K562 (cell line): Measurements from ENCODE around the gene TULP4. TPM values are rescaled to one million over a fixed set of nuclear protein-coding genes. Genes with fewer than 3 reads are reported as not detected.

Experiments used
- ATAC-seq: fragments of 200-7000 bp; cut with Tn5 transposase; 3 replicates; pipeline ENCODE4 v1.9.1; 2020; ENCODE audit warnings: moderate library complexity
- BruUV-seq: library from RNA; stranded (reverse); fragments of 400-500 nt; replicated peaks from 2 replicates; lab custom pipeline; 2021; lab: Mats Ljungman, UMichigan
- CTCF ChIA-PET: fragments of 300-600 bp; formaldehyde crosslinking; extraction: SDS; loops from one replicate; lab custom pipeline; 2021; ENCODE audit warnings: low intra/inter-chr PET ratio; lab: Yijun Ruan, JAX
- POLR2A ChIA-PET: fragments of 300-600, 350-650 bp; sonication (Branson Sonifier 250); formaldehyde crosslinking; extraction: SDS; loops from one replicate; lab custom pipeline; 2021; ENCODE audit warnings: antibody characterized with exemption, inconsistent platforms; lab: Yijun Ruan, JAX
- DNase-seq, 4 experiments: peaks; one replicate each; pipeline versions ENCODE4 v3.0.0 to v3.0.0-alpha.2; 2011 to 2018; ENCODE audit warnings: low spot score in 3 of 4, mixed read lengths in 3 of 4; ENCODE audit errors: extremely low read depth in 1 of 4
- FAIRE-seq: peaks from 2 replicates; lab custom pipeline; 2011; peaks lifted over from hg19 to GRCh38; lab: Jason Lieb, UNC
- H2AFZ ChIP-seq: 2 replicates; pipeline ENCODE4 v1.6.0; 2011; ENCODE audit warnings: low read depth, low read length, control low read depth, inconsistent platforms
- H3K27ac ChIP-seq: fragments of 200-600 bp; 3 replicates; pipeline ENCODE4 v1.8.0; 2011; ENCODE audit warnings: low read depth, mild to moderate bottlenecking, control low read depth, inconsistent platforms, low read length, moderate library complexity, mixed read lengths; ENCODE audit errors: extremely low read depth
- H3K27me3 ChIP-seq, 2 experiments: fragments of 300-600 bp in 1 of 2; 2 replicates in 1 of 2; 3 replicates in 1 of 2; pipeline versions ENCODE4 v1.6.0 to v1.8.0; 2011; ENCODE audit warnings: inconsistent platforms in 2 of 2, low read length in 2 of 2, mild to moderate bottlenecking in 1 of 2, mixed read lengths in 1 of 2, moderate library complexity in 1 of 2; ENCODE audit not compliant: control insufficient read depth in 2 of 2, insufficient read depth in 2 of 2
- H3K36me3 ChIP-seq: fragments of 300-600 bp; 3 replicates; pipeline ENCODE4 v1.8.0; 2011; ENCODE audit warnings: mild to moderate bottlenecking, low read length, inconsistent platforms; ENCODE audit not compliant: control insufficient read depth, insufficient read depth
- H3K4me1 ChIP-seq, 2 experiments: fragments of 200-600 bp in 1 of 2; replicated peaks in 1 of 2; 2 replicates in 1 of 2; 3 replicates in 1 of 2; pipeline versions ENCODE4 v1.5.1 to v1.8.0; 2011; ENCODE audit warnings: inconsistent platforms in 2 of 2, low read length in 2 of 2, mild to moderate bottlenecking in 1 of 2, mixed read lengths in 1 of 2, moderate library complexity in 1 of 2; ENCODE audit not compliant: control insufficient read depth in 2 of 2, insufficient read depth in 2 of 2
- H3K4me2 ChIP-seq: 2 replicates; pipeline ENCODE4 v1.6.1; 2011; ENCODE audit warnings: low read length, control low read depth, inconsistent platforms, mixed read lengths; ENCODE audit not compliant: insufficient read depth
- H3K4me3 ChIP-seq: fragments of 200-600 bp; sonication (generic), shearing (Covaris generic); 2 replicates; pipeline ENCODE4 v1.5.1; 2016; ENCODE audit warnings: control low read depth, inconsistent platforms
- H3K79me2 ChIP-seq: fragments of 200-600 bp; 3 replicates; pipeline ENCODE4 v1.8.0; 2011; ENCODE audit warnings: low read length, inconsistent platforms; ENCODE audit not compliant: control insufficient read depth, insufficient read depth
- H3K9ac ChIP-seq, 2 experiments: 2 replicates each; pipeline versions ENCODE4 v1.6.0 to v1.6.1; 2011; ENCODE audit warnings: low read depth in 2 of 2, low read length in 2 of 2, control low read depth in 1 of 2, inconsistent platforms in 1 of 2, mild to moderate bottlenecking in 1 of 2, mixed read lengths in 1 of 2; ENCODE audit not compliant: insufficient read depth in 1 of 2
- H3K9me1 ChIP-seq: one replicate; pipeline ENCODE4 v1.6.0; 2011; ENCODE audit warnings: inconsistent platforms, mild to moderate bottlenecking, low read length, moderate library complexity; ENCODE audit not compliant: control insufficient read depth, insufficient read depth
- H3K9me3 ChIP-seq: replicated peaks from 2 replicates; pipeline ENCODE4 v1.5.1; 2011; ENCODE audit warnings: low read depth, low read length, inconsistent platforms; ENCODE audit not compliant: control insufficient read depth, insufficient read depth
- H4K20me1 ChIP-seq: replicated peaks from 2 replicates; pipeline ENCODE4 v1.6.1; 2011; ENCODE audit warnings: low read length, inconsistent platforms, mixed read lengths; ENCODE audit not compliant: control insufficient read depth, insufficient read depth
- ARID1B ChIP-seq: fragments of 450-650 bp; IDR thresholded peaks from 2 replicates; pipeline ENCODE4 v1.6.1; 2016; ENCODE audit warnings: antibody characterized with exemption, mild to moderate bottlenecking, inconsistent platforms
- BRD9 ChIP-seq: fragments of 450-650 bp; IDR thresholded peaks from 2 replicates; pipeline ENCODE4 v1.6.1; 2018; ENCODE audit warnings: low read depth; ENCODE audit not compliant: partially characterized antibody
- FOXP1 ChIP-seq: sonication (generic); formaldehyde crosslinking; IDR thresholded peaks from 2 replicates; pipeline ENCODE4 v1.8.0; 2022; ENCODE audit warnings: mild to moderate bottlenecking, missing genetic modification reagents
- GATA2 ChIP-seq: sonication (generic); formaldehyde crosslinking; IDR thresholded peaks from 2 replicates; pipeline ENCODE4 v1.4.0; 2020; ENCODE audit warnings: mild to moderate bottlenecking, missing genetic modification reagents
- KAT8 ChIP-seq: fragments of 450-650 bp; IDR thresholded peaks from 2 replicates; pipeline ENCODE4 v1.6.1; 2016; ENCODE audit warnings: low read depth, mild to moderate bottlenecking
- PML ChIP-seq: IDR thresholded peaks from 2 replicates; pipeline ENCODE4 v1.6.1; 2012; ENCODE audit warnings: low read length, inconsistent platforms
- SMARCA5 ChIP-seq: fragments of 450-650 bp; IDR thresholded peaks from 2 replicates; pipeline ENCODE4 v1.6.1; 2016
- ZNF324 ChIP-seq: fragments of 250-450 bp; sonication (Bioruptor Pico); IDR thresholded peaks from 2 replicates; pipeline ENCODE4 v1.4.0; 2020; ENCODE audit warnings: mild to moderate bottlenecking
- WGBS: fragments of 100-300 bp; shearing (Covaris generic); methylation state at CpG from one replicate; pipeline ENCODE4 v1.1.6; 2016; ENCODE audit warnings: low coverage, mixed read lengths; ENCODE audit not compliant: insufficient coverage; ENCODE audit errors: missing lambda C conversion rate; 5-methylcytosine and 5-hydroxymethylcytosine counted together
- in situ Hi-C: fragments of 300-500 bp; cut with MboI; formaldehyde crosslinking; loops from 4 replicates; pipeline ENCODE4 v1.15.0; 2018; ENCODE audit warnings: inconsistent platforms, mixed read lengths
- intact Hi-C: fragments of 100-400 bp; cut with micrococcal nuclease; formaldehyde crosslinking; loops from 2 replicates; pipeline ENCODE4 v1.14.2; 2022
- polyA plus RNA-seq, 8 experiments: library from polyadenylated mRNA; depleted of rRNA in 4 of 8; stranded (reverse) in 5 of 8; unstranded in 3 of 8; fragments of >200 nt; fragmentation: Nextera tagmentation in 2 of 8; fragmentation: Illumina TruSeq in 1 of 8; extraction: Ambion mirVana in 2 of 8; extraction: Trizol in 1 of 8; gene quantifications; 2 replicates each; pipeline versions ENCODE4 v1.2.1 to v1.2.3, GENCODE V29; 2011 to 2014; ENCODE audit warnings: inconsistent platforms in 1 of 8, missing spikeins in 1 of 8
- total RNA-seq, 7 experiments: library from RNA; depleted of rRNA in 6 of 7; stranded (reverse); fragments of >200 nt in 6 of 7; fragmentation: Illumina TruSeq in 2 of 7; extraction: Trizol in 2 of 7; gene quantifications; 2 replicates each; pipeline versions ENCODE4 v1.2.1 to v1.2.3, GENCODE V29; 2011 to 2021; ENCODE audit warnings: low replicate concordance in 1 of 7
- TF ChIP-seq, protein P1 (sequence below): fragments of 450-650 bp; IDR thresholded peaks from 2 replicates; pipeline ENCODE4 v1.6.1; 2018; ENCODE audit warnings: mild to moderate bottlenecking, low read depth; ENCODE audit not compliant: partially characterized antibody
- TF ChIP-seq, protein P2 (sequence below), 2 experiments: fragments of 450-650 bp; IDR thresholded peaks; 2 replicates each; pipeline ENCODE4 v1.6.1; 2016
- TF ChIP-seq, protein P3 (sequence below): fragments of 250-450 bp; sonication (Bioruptor Pico); IDR thresholded peaks from 2 replicates; pipeline ENCODE4 v1.5.0; 2020; ENCODE audit warnings: mild to moderate bottlenecking

Gene TULP4
- total and polyA plus RNA-seq, 9 of the 15 experiments (the other 6 are each of a cell fraction or from before 2014, with no cell fraction given), result 1.2 to 50.4 (median 11.0) TPM

DNA sequence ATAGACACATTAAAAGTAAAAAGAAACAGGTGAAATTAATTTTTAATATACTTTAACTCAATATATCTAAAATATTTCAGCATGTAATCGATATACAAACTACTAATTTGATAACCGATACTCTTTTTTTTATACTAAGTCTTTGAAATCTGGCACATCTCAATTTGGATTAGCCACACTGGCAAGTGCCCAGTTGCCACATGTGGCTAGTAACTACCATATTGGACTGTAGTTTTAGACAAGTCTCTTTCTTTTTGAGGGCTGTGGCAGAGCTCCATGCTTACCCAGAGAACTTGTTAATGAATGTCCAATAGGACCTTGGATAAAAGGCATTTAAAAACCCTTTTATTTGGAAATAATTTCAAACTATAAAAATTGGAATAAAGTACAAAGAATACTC is 17.8 kb downstream of the TULP4 start:
- H3K79me2 ChIP-seq, result no peaks in the 10 kb centered on the region; the same call in 2 of the 3 replicates
- H3K9me3 ChIP-seq, result no peaks in the 10 kb centered on the region
- BruUV-seq, result no TSS peak
- ATAC-seq (no peak), DNase-seq (no peak), FAIRE-seq (no peak)
- no peak overlapping the region for H3K9ac ChIP-seq
- in situ Hi-C loops (no loop called here), intact Hi-C loops (no loop called here)
- no peak overlapping the region for H3K4me2 ChIP-seq
- H3K27me3 ChIP-seq, result no peaks in the 10 kb centered on the region
- 44% methylated on average over 2 of the region's 2 CpGs for WGBS
- TF ChIP-seq, protein P1, sequence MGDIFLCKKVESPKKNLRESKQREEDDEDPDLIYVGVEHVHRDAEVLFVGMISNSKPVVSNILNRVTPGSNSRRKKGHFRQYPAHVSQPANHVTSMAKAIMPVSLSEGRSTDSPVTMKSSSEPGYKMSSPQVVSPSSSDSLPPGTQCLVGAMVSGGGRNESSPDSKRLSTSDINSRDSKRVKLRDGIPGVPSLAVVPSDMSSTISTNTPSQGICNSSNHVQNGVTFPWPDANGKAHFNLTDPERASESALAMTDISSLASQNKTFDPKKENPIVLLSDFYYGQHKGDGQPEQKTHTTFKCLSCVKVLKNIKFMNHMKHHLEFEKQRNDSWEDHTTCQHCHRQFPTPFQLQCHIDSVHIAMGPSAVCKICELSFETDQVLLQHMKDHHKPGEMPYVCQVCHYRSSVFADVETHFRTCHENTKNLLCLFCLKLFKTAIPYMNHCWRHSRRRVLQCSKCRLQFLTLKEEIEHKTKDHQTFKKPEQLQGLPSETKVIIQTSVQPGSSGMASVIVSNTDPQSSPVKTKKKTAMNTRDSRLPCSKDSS, result no peak
- no peak for TF ChIP-seq ZNF324
- TF ChIP-seq FOXP1 (CRISPR knock-in tag), result no peak
- no peak for TF ChIP-seq BRD9
- ChIA-PET POLR2A (no interaction called here), CTCF (no interaction called here)
- no peak overlapping the region for H2AFZ ChIP-seq
- no peaks in the 10 kb centered on the region for H3K36me3 ChIP-seq
- no peaks in the 10 kb centered on the region for H4K20me1 ChIP-seq
- no peak overlapping the region for H3K4me3 ChIP-seq
- no peaks in the 10 kb centered on the region for H3K4me1 ChIP-seq
- no peak overlapping the region for H3K27ac ChIP-seq
- no peaks in the 10 kb centered on the region for H3K9me1 ChIP-seq

DNA sequence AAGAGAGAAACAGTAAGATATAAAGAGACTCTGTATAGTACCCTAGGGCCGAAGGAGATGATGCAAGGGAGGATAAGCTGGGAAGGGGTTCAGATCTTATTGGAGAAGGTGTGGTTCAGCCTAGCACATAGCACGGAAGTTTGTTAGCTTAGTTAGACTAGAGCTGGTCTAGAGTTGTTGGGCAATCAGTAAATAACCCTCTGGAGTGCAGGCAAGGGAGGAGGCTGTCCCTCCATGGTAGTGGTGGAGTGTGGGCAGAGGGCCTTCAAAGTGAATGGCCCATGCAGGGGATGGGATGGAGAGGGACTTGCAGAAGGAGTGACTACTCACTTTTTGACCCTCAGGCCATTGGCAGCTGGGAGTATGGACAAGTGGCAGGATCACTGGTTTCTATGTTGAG is 20.0 kb downstream of the TULP4 start:
- no peaks in the 10 kb centered on the region for H3K9me3 ChIP-seq
- H3K4me2 ChIP-seq, result no peak overlapping the region
- ChIA-PET CTCF (no interaction called here), POLR2A (interaction anchor here (0.5 to 1.3 kb wide), 4 partner anchors 8 to 1257 kb away, joined by 3 read pairs; no protein-coding TSS in a partner anchor)
- in situ Hi-C loops (no loop called here), intact Hi-C loops (no loop called here)
- H3K36me3 ChIP-seq, result no peaks in the 10 kb centered on the region
- peaks cover 2% of the 10 kb centered on the region; the same call in 2 of the 3 replicates for H3K79me2 ChIP-seq
- H3K4me1 ChIP-seq, result no peaks in the 10 kb centered on the region
- BruUV-seq, result no TSS peak
- H3K27ac ChIP-seq, result no peak overlapping the region
- DNase-seq (no peak), FAIRE-seq (no peak), ATAC-seq (no peak)
- no peaks in the 10 kb centered on the region for H3K27me3 ChIP-seq
- no peaks in the 10 kb centered on the region for H4K20me1 ChIP-seq
- no peak overlapping the region for H3K9ac ChIP-seq
- H2AFZ ChIP-seq, result no peak overlapping the region
- H3K4me3 ChIP-seq, result no peak overlapping the region
- WGBS, result 87% methylated on average over 2 of the region's 2 CpGs
- H3K9me1 ChIP-seq, result no peaks in the 10 kb centered on the region
- TF ChIP-seq, protein P1, result no peak
- TF ChIP-seq PML, result no peak
- TF ChIP-seq KAT8, result no peak
- TF ChIP-seq, protein P2, sequence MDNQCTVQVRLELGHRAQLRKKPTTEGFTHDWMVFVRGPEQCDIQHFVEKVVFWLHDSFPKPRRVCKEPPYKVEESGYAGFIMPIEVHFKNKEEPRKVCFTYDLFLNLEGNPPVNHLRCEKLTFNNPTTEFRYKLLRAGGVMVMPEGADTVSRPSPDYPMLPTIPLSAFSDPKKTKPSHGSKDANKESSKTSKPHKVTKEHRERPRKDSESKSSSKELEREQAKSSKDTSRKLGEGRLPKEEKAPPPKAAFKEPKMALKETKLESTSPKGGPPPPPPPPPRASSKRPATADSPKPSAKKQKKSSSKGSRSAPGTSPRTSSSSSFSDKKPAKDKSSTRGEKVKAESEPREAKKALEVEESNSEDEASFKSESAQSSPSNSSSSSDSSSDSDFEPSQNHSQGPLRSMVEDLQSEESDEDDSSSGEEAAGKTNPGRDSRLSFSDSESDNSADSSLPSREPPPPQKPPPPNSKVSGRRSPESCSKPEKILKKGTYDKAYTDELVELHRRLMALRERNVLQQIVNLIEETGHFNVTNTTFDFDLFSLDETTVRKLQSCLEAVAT (IDR thresholded peaks at IDR 0.05), result no peak
- TF ChIP-seq, protein P3, sequence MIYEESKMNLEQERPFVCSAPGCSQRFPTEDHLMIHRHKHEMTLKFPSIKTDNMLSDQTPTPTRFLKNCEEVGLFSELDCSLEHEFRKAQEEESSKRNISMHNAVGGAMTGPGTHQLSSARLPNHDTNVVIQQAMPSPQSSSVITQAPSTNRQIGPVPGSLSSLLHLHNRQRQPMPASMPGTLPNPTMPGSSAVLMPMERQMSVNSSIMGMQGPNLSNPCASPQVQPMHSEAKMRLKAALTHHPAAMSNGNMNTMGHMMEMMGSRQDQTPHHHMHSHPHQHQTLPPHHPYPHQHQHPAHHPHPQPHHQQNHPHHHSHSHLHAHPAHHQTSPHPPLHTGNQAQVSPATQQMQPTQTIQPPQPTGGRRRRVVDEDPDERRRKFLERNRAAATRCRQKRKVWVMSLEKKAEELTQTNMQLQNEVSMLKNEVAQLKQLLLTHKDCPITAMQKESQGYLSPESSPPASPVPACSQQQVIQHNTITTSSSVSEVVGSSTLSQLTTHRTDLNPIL (CRISPR knock-in tag), result no peak
- no peak for TF ChIP-seq ARID1B
- no peak for TF ChIP-seq GATA2 (CRISPR knock-in tag)
- no peak for TF ChIP-seq SMARCA5
